ENCODE results near the gene GP9.

The GP9 gene

DNA sequence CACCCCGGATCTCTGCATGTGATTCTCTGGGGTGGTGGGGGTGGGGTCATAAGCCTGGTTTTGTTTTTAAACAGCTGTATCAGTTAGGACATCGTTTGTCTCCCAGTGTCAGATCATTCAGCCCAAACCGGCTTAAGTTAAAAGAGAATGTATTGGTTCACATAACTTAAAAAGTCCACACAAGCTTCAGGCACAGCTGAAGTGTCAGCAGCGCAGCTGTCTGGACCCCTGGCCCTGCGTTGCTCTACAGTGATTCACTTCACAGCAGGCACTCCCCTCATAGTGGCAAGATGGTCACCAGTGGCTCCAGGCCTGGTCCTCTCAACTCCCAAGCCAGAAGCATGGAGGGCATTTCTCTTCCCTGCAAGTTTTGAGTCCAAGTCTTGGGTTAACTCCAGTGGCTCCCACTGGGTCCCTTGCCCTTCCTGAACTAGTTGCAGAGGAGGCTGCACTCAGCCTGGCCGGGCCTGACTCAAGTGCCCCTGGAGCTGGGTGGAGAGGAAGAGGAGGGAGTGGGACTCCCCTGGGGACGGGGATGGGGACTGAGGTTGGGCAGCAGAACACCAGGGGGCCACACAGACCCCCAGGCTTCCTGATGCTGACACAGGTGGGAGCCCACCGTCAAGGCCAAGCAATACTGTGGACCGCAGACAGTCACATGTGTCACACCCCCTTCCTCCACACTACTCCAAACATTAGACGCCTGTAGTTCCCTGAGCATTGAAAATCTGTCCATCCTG lies 28.9 kb upstream of the GP9 start:
- Histone ChIP-seq H3K4me1 (ENCODE audit: control insufficient read depth, insufficient read depth, low read length) (no peaks in the 10 kb centered on the region), H3K4me3 (ENCODE audit: low read length) (no peak overlapping the region), H3K9me3 (ENCODE audit: control insufficient read depth, low read length) (peaks cover 6% of the 10 kb centered on the region), H3K36me3 (ENCODE audit: control insufficient read depth, insufficient read depth, low read length, severe bottlenecking) (no peaks in the 10 kb centered on the region), H3K27me3 (replicated peaks; ENCODE audit: control insufficient read depth, insufficient read depth, low read length) (peaks cover 16% of the 10 kb centered on the region), H3K9ac (ENCODE audit: low read length) (no peak overlapping the region)
- DNase-seq (ENCODE audit: low read depth): no peak

DNA sequence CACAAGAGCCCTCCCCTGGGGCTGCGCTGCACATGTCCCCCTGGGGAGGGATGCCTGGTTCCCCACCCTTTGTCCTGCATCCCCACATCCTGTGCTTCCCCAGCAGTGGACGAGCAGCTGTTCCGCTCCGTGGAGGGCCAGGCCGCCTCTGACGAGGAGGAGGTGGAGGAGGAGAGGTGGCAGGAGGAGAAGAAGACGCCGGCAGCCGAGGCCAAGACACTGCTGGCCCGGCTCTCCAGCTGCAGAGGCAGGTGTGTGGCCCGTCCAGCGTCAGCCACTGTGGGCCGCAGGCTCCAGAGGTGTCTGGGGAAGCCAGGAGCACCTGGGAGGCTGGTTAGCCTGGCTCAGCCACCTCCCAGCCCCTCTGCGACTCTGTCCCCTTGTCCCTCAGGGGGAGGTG lies 27.9 kb upstream of the GP9 start:
- H3K27me3 ChIP-seq (replicated peaks; ENCODE audit: control insufficient read depth, insufficient read depth, low read length): peaks cover 24% of the 10 kb centered on the region
- peaks cover 6% of the 10 kb centered on the region for H3K9me3 ChIP-seq (ENCODE audit: control insufficient read depth, low read length)
- H3K9ac ChIP-seq (ENCODE audit: low read length): no peak overlapping the region
- H3K4me1 ChIP-seq (ENCODE audit: control insufficient read depth, insufficient read depth, low read length): no peaks in the 10 kb centered on the region
- no peak overlapping the region for H3K4me3 ChIP-seq (ENCODE audit: low read length)
- H3K36me3 ChIP-seq (ENCODE audit: control insufficient read depth, insufficient read depth, low read length, severe bottlenecking): no peaks in the 10 kb centered on the region
- DNase-seq (ENCODE audit: low read depth): no peak

DNA sequence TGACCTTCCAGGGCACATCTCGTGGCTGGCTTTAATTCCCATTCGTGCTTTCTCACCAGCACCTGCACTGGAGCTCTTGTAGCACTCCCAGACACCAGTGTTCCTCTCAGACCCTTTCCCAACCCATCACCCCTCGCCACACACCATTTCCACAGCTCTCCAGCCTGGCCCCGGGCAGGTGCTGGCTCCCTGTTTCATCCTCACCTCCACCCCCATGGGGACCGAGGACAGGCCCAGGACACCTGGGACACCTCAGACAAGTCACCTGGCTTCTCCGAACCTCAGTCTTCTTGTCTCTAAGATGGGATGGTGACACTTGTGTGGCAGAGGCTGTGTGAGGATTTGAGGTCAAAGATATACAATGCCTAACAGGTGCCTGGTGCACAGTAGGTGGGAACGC lies 27.4 kb upstream of the GP9 start:
- H3K4me1 ChIP-seq (ENCODE audit: control insufficient read depth, insufficient read depth, low read length): no peaks in the 10 kb centered on the region
- no peak overlapping the region for H3K4me3 ChIP-seq (ENCODE audit: low read length)
- H3K27me3 ChIP-seq (replicated peaks; ENCODE audit: control insufficient read depth, insufficient read depth, low read length): peaks cover 26% of the 10 kb centered on the region
- DNase-seq (ENCODE audit: low read depth): no peak
- H3K9me3 ChIP-seq (ENCODE audit: control insufficient read depth, low read length): peaks cover 6% of the 10 kb centered on the region
- no peaks in the 10 kb centered on the region for H3K36me3 ChIP-seq (ENCODE audit: control insufficient read depth, insufficient read depth, low read length, severe bottlenecking)
- H3K9ac ChIP-seq (ENCODE audit: low read length): no peak overlapping the region

DNA sequence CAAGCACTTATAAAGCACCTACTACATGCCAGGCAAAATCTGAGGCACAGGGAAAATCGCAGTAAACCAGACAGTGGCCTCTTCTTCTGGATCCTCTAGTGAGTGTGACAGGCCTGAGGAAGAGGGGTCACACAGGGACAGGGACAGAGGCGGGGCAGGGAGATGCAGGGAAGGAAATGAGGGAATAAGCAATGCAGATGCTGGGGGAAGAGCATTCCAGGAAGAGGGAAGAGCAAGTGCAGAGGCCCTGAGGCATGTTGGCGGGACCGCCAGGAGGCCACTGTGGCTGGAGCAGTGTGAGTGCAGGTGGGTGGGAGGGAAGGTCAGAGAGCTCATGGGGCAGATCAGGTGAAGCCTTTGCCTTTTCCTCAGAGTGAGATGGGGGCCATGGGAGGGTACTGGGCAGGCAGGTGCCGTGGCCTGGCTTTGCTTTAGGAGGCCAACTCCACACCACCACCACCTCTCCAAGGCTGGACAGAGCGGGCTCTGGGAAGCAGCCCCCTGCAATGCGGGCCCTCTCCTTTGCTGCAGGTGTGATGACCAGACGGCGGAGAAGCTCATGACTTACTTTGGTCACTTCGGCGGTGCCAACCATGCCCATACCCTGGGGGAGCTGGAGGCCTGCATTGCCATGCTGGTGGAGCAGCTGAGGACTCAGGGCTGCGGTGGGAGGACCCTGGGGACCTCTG lies 26.8 kb upstream of the GP9 start:
- Histone ChIP-seq H3K4me1 (ENCODE audit: control insufficient read depth, insufficient read depth, low read length) (no peaks in the 10 kb centered on the region), H3K36me3 (ENCODE audit: control insufficient read depth, insufficient read depth, low read length, severe bottlenecking) (no peaks in the 10 kb centered on the region), H3K9me3 (ENCODE audit: control insufficient read depth, low read length) (peaks cover 6% of the 10 kb centered on the region), H3K9ac (ENCODE audit: low read length) (no peak overlapping the region), H3K4me3 (ENCODE audit: low read length) (no peak overlapping the region), H3K27me3 (replicated peaks; ENCODE audit: control insufficient read depth, insufficient read depth, low read length) (peaks cover 31% of the 10 kb centered on the region)
- DNase-seq (ENCODE audit: low read depth): no peak

DNA sequence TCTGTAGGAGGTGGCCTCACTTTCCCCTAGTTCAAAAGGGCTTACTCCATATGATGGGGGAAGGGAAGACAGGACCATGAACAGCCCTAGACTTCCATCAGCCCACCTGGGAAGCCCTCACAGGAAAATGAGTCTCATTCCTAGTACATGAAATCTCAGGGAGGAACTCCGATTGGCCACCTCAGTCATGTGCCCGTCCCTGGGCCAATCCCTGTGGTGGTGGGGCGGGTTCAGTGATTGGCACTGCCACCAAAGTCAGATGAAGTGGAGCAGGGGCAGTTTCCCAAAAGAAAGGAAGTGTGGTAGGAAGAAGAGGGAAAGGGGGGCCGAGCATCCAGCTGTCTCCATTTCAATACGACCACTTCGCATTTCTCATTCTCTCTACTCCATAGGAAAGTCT lies 25.9 kb upstream of the GP9 start:
- no peak overlapping the region for H3K9ac ChIP-seq (ENCODE audit: low read length)
- H3K9me3 ChIP-seq (ENCODE audit: control insufficient read depth, low read length): peaks cover 6% of the 10 kb centered on the region
- H3K4me3 ChIP-seq (ENCODE audit: low read length): no peak overlapping the region
- no peak for DNase-seq (ENCODE audit: low read depth)
- H3K36me3 ChIP-seq (ENCODE audit: control insufficient read depth, insufficient read depth, low read length, severe bottlenecking): no peaks in the 10 kb centered on the region
- peaks cover 37% of the 10 kb centered on the region for H3K27me3 ChIP-seq (replicated peaks; ENCODE audit: control insufficient read depth, insufficient read depth, low read length)
- H3K4me1 ChIP-seq (ENCODE audit: control insufficient read depth, insufficient read depth, low read length): no peaks in the 10 kb centered on the region

DNA sequence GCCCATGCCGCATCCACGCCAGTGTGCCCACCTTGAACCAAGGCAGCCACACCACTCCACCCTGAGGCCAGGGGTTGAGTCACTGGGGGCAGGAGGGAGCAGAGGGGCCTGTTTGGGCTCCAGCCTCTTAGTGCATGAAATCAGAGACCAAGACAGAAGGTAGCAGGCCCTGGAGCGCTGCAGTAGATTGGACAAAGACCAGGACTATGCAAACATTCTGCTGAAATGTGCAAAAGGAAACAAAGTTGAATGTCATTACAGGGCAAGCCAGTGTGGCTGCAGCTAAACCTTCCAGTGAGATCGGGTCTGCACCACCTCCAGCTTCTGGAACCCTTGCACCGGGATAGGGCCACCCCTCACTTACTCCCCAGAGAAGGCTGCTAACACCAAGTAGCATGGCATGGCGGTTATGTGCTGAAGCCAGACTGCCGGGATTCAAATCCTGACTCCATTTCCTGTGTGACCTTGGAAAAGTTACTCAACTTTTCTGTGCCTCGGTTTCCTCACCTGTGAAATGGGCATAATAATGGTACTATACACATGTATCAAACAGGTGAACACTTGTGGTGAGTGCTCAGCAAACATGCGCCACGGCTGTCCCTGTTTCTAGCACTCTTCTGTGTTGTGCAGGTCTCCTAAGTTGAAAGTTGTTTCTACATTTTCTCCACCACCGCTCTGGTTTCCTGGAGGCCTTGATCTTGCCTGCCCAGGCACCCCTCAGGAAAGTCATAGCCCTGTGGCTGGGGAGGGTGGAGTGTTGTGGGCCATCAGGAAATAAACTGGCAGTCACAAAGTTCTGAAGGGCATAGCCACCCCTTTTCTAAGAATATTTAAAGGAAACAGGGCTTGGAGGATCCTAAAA lies 25.0 kb upstream of the GP9 start:
- DNase-seq (ENCODE audit: low read depth): no peak
- no peaks in the 10 kb centered on the region for H3K36me3 ChIP-seq (ENCODE audit: control insufficient read depth, insufficient read depth, low read length, severe bottlenecking)
- H3K4me3 ChIP-seq (ENCODE audit: low read length): no peak overlapping the region
- H3K27me3 ChIP-seq (replicated peaks; ENCODE audit: control insufficient read depth, insufficient read depth, low read length): peaks cover 46% of the 10 kb centered on the region
- H3K9me3 ChIP-seq (ENCODE audit: control insufficient read depth, low read length): no peaks in the 10 kb centered on the region
- no peak overlapping the region for H3K9ac ChIP-seq (ENCODE audit: low read length)
- no peaks in the 10 kb centered on the region for H3K4me1 ChIP-seq (ENCODE audit: control insufficient read depth, insufficient read depth, low read length)

DNA sequence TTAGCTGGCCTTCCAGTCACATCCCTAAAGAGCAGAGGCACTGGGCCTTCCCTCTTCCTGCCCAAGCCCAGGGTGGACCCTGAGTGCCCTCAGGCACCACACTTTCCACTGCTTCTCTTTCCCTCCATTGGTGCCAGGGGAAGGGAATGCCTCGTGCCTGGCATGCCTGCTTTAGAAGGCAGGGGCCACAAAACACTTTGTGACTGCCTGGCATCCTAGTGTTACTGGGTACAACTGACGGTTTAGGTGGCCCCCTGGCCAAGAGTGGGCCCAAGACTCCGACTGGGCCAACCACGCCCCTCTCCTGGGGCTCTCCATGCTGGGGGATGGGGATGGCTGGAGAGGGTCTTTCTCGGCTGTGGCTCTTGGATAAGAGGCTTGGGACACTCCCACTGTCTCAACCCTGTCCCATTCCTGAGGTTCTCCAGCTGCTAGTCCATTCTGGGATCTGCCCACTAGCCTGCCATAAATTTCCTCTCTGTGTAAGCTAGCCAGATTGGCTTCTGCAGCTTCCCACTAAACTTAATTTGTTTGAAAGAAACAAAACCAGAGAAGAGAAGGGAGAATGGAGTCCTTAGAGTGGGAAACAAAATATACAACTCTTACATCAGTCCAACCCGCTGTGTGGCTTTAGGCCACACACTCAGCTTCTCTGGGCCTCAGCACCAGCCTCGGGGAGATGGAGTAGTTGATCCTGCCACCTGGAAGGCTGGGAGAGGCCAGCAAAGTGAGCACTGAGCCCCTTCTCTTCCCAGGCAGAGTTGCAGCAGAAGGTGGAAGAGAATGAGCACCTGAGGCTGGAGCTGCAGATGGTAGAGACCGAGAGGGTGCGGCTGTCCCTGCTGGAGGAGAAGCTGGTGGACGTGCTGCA lies 24.1 kb upstream of the GP9 start:
- H3K4me1 ChIP-seq (ENCODE audit: control insufficient read depth, insufficient read depth, low read length): no peaks in the 10 kb centered on the region
- H3K9me3 ChIP-seq (ENCODE audit: control insufficient read depth, low read length): no peaks in the 10 kb centered on the region
- H3K27me3 ChIP-seq (replicated peaks; ENCODE audit: control insufficient read depth, insufficient read depth, low read length): peaks cover 47% of the 10 kb centered on the region
- H3K9ac ChIP-seq (ENCODE audit: low read length): no peak overlapping the region
- no peaks in the 10 kb centered on the region for H3K36me3 ChIP-seq (ENCODE audit: control insufficient read depth, insufficient read depth, low read length, severe bottlenecking)
- DNase-seq (ENCODE audit: low read depth): no peak
- no peak overlapping the region for H3K4me3 ChIP-seq (ENCODE audit: low read length)

DNA sequence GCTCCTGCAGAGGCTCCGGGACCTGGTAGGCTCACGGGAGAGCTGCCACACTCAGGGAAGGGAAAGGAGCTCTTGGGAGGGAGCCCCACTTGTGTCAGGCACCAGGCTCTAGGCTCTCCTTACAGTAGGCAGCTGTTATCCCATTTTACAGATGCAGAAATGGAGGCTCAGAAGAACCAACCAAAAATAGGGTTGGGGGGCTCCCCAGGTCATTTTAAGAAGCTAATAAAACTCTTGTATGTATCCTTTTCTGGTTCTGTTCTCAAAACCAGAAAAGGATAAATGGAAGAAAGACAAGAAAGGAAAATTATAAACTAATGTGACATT lies 23.5 kb upstream of the GP9 start:
- no peak for DNase-seq (ENCODE audit: low read depth)
- H3K4me3 ChIP-seq (ENCODE audit: low read length): no peak overlapping the region
- peaks cover 53% of the 10 kb centered on the region for H3K27me3 ChIP-seq (replicated peaks; ENCODE audit: control insufficient read depth, insufficient read depth, low read length)
- no peaks in the 10 kb centered on the region for H3K36me3 ChIP-seq (ENCODE audit: control insufficient read depth, insufficient read depth, low read length, severe bottlenecking)
- no peak overlapping the region for H3K9ac ChIP-seq (ENCODE audit: low read length)
- no peaks in the 10 kb centered on the region for H3K4me1 ChIP-seq (ENCODE audit: control insufficient read depth, insufficient read depth, low read length)
- H3K9me3 ChIP-seq (ENCODE audit: control insufficient read depth, low read length): peaks cover under 1% of the 10 kb centered on the region

DNA sequence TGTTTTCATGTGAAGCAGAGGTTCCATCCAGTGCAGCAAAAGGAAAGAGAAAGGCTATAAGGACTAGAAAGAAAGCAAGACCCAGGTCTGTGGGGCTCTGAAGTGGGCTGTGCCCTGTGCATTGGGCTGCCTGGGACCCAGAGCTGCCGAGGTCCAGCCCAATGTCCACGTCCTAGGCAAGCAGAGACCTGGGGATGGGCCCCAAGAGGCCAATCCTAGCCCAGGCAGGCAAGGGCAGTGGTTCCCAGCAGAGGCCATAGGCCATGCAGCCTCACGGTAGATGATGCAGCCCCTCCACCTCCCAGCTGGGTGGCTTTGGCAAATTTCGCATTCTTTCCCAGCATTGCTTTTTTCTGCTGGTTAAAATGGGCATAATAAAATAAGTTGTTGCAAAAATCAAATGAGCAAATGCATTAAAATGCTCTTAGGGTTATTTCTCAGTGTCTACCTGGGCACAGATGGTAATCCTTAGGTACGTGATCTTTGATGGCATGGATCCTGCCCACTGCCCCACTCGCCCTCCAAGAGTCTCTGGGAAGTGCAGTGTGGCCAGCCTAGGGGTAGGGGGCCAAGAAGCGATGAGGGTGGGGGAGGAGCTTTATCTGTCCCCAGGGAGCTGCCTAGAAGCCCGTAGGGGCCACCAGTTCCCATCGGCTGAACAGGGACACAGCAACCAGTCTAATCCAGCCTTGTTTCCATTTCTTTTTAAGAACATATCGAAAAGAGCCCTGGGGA lies 22.3 kb upstream of the GP9 start:
- peaks cover 4% of the 10 kb centered on the region for H3K9me3 ChIP-seq (ENCODE audit: control insufficient read depth, low read length)
- H3K27me3 ChIP-seq (replicated peaks; ENCODE audit: control insufficient read depth, insufficient read depth, low read length): peaks cover 52% of the 10 kb centered on the region
- H3K4me3 ChIP-seq (ENCODE audit: low read length): no peak overlapping the region
- H3K4me1 ChIP-seq (ENCODE audit: control insufficient read depth, insufficient read depth, low read length): no peaks in the 10 kb centered on the region
- no peak overlapping the region for H3K9ac ChIP-seq (ENCODE audit: low read length)
- H3K36me3 ChIP-seq (ENCODE audit: control insufficient read depth, insufficient read depth, low read length, severe bottlenecking): no peaks in the 10 kb centered on the region
- no peak for DNase-seq (ENCODE audit: low read depth)

DNA sequence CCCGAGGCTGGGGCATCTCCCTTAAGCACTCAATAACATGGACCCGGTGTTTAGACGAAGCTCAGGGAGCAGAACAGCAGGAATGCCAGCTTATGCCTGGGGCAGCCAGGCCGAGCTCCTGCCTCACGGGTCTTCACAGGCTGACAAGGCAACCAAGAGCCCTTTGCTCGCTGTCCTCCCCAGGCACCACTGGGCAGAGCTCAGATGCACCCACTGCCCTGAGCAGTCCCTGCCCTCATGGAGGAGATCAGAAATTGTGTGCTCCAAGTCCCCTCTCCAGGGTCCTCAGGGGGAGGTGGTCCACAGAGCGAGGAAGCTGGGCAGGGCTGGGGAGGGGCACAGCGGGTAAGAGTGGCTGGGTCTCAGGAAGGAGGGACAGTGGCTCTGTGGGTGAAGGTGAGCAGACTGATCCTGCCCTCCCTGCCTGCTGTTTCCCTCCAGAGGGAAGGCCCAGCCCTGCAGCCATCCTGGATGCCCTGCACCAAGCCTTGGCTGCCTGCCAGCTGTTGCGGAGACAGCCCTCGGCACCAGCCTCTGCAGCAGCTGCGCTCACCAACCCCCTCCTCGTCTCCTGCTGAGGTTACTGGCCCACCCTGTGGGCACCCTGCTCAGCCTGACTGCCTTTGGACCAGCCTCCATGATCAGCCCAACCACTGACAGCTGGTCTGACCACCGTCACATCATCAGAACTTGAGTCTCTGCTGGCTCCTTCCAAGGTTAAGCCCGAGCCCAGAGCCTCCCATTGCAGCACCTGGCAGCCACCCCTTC lies 21.1 kb upstream of the GP9 start:
- DNase-seq (ENCODE audit: low read depth): peak; percentile 26
- Histone ChIP-seq H3K27me3 (replicated peaks; ENCODE audit: control insufficient read depth, insufficient read depth, low read length) (peaks cover 49% of the 10 kb centered on the region), H3K9ac (ENCODE audit: low read length) (no peak overlapping the region), H3K4me3 (ENCODE audit: low read length) (no peak overlapping the region), H3K36me3 (ENCODE audit: control insufficient read depth, insufficient read depth, low read length, severe bottlenecking) (no peaks in the 10 kb centered on the region), H3K4me1 (ENCODE audit: control insufficient read depth, insufficient read depth, low read length) (no peaks in the 10 kb centered on the region), H3K9me3 (ENCODE audit: control insufficient read depth, low read length) (peaks cover 12% of the 10 kb centered on the region)
